ENCODE data around the gene MYO3B. TPM values are rescaled to one million over a fixed set of nuclear protein-coding genes. Genes with fewer than 3 reads are reported as not detected.

Gene MYO3B
- total RNA-seq, 1 donor from 2014 or later = 0.22 TPM

DNA sequence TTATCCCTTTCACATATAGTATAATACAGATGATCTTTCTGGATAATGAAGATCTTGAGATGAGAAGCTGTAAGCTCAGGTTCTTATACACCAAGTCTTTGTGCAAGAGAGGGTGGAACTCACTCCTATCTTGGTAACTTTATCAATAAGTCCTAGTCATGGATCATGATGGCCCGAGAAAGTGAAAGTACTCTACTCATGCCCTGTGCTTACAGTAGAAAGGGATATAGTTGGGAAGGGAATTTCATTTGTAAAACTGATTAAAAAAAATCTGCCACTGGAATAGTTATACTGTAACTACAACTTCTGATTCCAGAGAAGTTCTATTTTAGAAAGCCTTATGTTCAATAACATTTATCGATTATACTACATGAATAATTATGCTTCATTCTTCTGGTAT lies 51.8 kb downstream of the MYO3B start:
- Mint-ChIP-seq H3K4me1 (ENCODE audit: low read depth, unreplicated experiment) (peaks cover 18% of the 10 kb centered on the region), H3K27ac (ENCODE audit: unreplicated experiment) (no peak overlapping the region), H3K4me3 (ENCODE audit: unreplicated experiment) (no peak overlapping the region), H3K36me3 (ENCODE audit: unreplicated experiment) (no peaks in the 10 kb centered on the region), H3K9me3 (ENCODE audit: unreplicated experiment) (peaks cover 1% of the 10 kb centered on the region), H3K27me3 (ENCODE audit: unreplicated experiment) (peaks cover under 1% of the 10 kb centered on the region)
- no peak for DNase-seq
- TF ChIP-seq, protein P1, sequence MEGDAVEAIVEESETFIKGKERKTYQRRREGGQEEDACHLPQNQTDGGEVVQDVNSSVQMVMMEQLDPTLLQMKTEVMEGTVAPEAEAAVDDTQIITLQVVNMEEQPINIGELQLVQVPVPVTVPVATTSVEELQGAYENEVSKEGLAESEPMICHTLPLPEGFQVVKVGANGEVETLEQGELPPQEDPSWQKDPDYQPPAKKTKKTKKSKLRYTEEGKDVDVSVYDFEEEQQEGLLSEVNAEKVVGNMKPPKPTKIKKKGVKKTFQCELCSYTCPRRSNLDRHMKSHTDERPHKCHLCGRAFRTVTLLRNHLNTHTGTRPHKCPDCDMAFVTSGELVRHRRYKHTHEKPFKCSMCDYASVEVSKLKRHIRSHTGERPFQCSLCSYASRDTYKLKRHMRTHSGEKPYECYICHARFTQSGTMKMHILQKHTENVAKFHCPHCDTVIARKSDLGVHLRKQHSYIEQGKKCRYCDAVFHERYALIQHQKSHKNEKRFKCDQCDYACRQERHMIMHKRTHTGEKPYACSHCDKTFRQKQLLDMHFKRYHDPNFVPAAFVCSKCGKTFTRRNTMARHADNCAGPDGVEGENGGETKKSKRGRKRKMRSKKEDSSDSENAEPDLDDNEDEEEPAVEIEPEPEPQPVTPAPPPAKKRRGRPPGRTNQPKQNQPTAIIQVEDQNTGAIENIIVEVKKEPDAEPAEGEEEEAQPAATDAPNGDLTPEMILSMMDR (IDR thresholded peaks at IDR 0.05; ENCODE audit: partially characterized antibody, unreplicated experiment) = no peak

- Mint-ChIP-seq H3K27ac (ENCODE audit: unreplicated experiment) (peak overlapping the region; percentile 18), H3K4me3 (ENCODE audit: unreplicated experiment) (no peak overlapping the region), H3K27me3 (ENCODE audit: unreplicated experiment) (no peaks in the 10 kb centered on the region), H3K9me3 (ENCODE audit: unreplicated experiment) (peaks cover 1% of the 10 kb centered on the region), H3K36me3 (ENCODE audit: unreplicated experiment) (no peaks in the 10 kb centered on the region), H3K4me1 (ENCODE audit: low read depth, unreplicated experiment) (peaks cover 9% of the 10 kb centered on the region)
- DNase-seq = peak; percentile 86
- TF ChIP-seq, protein P1 (IDR thresholded peaks at IDR 0.05; ENCODE audit: partially characterized antibody, unreplicated experiment) = peak; percentile 72
These were observed 58.1 kb downstream of the MYO3B start for GRCh38 chr2:170235860-170236679.

DNA sequence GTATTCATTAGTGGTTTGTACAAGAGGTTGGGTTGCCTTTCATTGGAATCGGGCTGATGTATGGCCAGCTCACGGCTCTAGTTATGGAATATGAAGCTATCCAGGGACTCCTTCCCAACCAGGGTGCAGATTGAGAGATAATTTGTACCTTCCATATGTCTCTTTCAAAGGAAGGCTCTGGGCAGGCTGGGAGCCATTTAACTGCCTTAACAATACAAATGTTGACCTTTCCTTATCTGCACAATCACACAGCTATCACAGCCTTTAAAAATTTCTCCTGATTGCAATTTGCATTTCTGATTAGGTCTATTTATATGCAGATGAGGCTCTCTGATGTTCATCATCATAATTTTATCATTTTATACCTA lies 58.7 kb downstream of the MYO3B start:
- no peaks in the 10 kb centered on the region for H3K27me3 Mint-ChIP-seq (ENCODE audit: unreplicated experiment)
- H3K4me1 Mint-ChIP-seq (ENCODE audit: low read depth, unreplicated experiment) = peaks cover 13% of the 10 kb centered on the region
- DNase-seq = no peak
- TF ChIP-seq, protein P1 (IDR thresholded peaks at IDR 0.05; ENCODE audit: partially characterized antibody, unreplicated experiment) = no peak
- H3K4me3 Mint-ChIP-seq (ENCODE audit: unreplicated experiment) = no peak overlapping the region
- H3K9me3 Mint-ChIP-seq (ENCODE audit: unreplicated experiment) = peaks cover 1% of the 10 kb centered on the region
- no peaks in the 10 kb centered on the region for H3K36me3 Mint-ChIP-seq (ENCODE audit: unreplicated experiment)
- no peak overlapping the region for H3K27ac Mint-ChIP-seq (ENCODE audit: unreplicated experiment)

DNA sequence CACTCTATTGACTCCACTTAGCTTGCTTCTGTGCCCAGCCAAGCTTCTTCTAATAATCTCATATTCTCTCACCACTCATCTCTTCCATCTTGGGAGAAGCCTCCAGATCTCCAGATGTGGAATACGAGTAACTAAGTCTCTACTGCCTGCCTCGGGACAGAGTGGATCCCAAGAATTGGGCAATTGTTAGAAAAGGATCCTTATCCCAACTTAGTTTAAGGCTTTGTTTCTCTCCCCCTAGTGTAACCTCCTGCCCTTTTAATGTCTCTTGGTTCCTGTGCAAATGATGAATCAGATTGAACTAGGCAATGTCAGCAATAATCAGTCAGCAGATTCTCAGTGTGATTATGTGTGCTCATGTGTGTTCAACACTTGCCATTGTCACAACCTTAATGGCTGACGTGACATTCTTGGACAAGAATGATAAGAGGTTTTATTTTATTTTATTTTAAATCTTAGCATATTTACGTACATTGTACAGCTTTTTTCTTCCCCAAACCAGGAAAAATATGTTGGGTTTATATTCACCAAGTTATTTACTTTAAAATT lies 59.7 kb downstream of the MYO3B start:
- Mint-ChIP-seq H3K27me3 (ENCODE audit: unreplicated experiment) (no peaks in the 10 kb centered on the region), H3K27ac (ENCODE audit: unreplicated experiment) (no peak overlapping the region), H3K4me1 (ENCODE audit: low read depth, unreplicated experiment) (peaks cover 16% of the 10 kb centered on the region), H3K4me3 (ENCODE audit: unreplicated experiment) (no peak overlapping the region), H3K9me3 (ENCODE audit: unreplicated experiment) (peaks cover 1% of the 10 kb centered on the region), H3K36me3 (ENCODE audit: unreplicated experiment) (no peaks in the 10 kb centered on the region)
- no peak for DNase-seq
- TF ChIP-seq, protein P1 (IDR thresholded peaks at IDR 0.05; ENCODE audit: partially characterized antibody, unreplicated experiment) = no peak

GRCh38 chr2:170238776-170239175 lies 60.8 kb downstream of the MYO3B start:
- peaks cover 16% of the 10 kb centered on the region for H3K4me1 Mint-ChIP-seq (ENCODE audit: low read depth, unreplicated experiment)
- H3K9me3 Mint-ChIP-seq (ENCODE audit: unreplicated experiment) = peaks cover 1% of the 10 kb centered on the region
- H3K27ac Mint-ChIP-seq (ENCODE audit: unreplicated experiment) = no peak overlapping the region
- DNase-seq = no peak
- no peaks in the 10 kb centered on the region for H3K27me3 Mint-ChIP-seq (ENCODE audit: unreplicated experiment)
- peaks cover 3% of the 10 kb centered on the region for H3K36me3 Mint-ChIP-seq (ENCODE audit: unreplicated experiment)
- no peak overlapping the region for H3K4me3 Mint-ChIP-seq (ENCODE audit: unreplicated experiment)
- TF ChIP-seq, protein P1 (IDR thresholded peaks at IDR 0.05; ENCODE audit: partially characterized antibody, unreplicated experiment) = no peak
